K562 (cell line): ENCODE results near the gene MBOAT1.

Experiments
- ELF4 ChIP-seq: fragments of 450-650 bp; formaldehyde crosslinking; IDR thresholded peaks from 2 replicates; pipeline ENCODE4 v1.4.0; 2022; ENCODE audit warnings: missing genetic modification characterization
- EP300 ChIP-seq: IDR thresholded peaks from 2 replicates; pipeline ENCODE4 v1.6.1; 2012; ENCODE audit warnings: low read length, improper control_type of control experiment
- KDM1A ChIP-seq, 2 experiments: fragments of 450-650 bp; IDR thresholded peaks; 2 replicates each; pipeline ENCODE4 v1.6.1; 2016; ENCODE audit warnings: mild to moderate bottlenecking in 2 of 2
- POLR2A ChIP-seq: fragments of 450-650 bp; conservative IDR thresholded peaks from 2 replicates; pipeline ENCODE4 v1.6.1; 2016
- YBX1 ChIP-seq: fragments of 450-650 bp; IDR thresholded peaks from 2 replicates; pipeline ENCODE4 v1.7.1; 2016; ENCODE audit warnings: mild to moderate bottlenecking
- ZNF239 ChIP-seq: fragments of 250-450 bp; sonication (Bioruptor Pico); IDR thresholded peaks from 2 replicates; pipeline ENCODE4 v1.4.0; 2020; ENCODE audit warnings: mild to moderate bottlenecking
- TF ChIP-seq, protein P1 (sequence below), 2 experiments: fragments of 150-350 bp in 1 of 2; IDR thresholded peaks; 2 replicates each; pipeline ENCODE4 v1.6.1; 2012 to 2016; ENCODE audit warnings: low read depth in 2 of 2, low read length in 2 of 2, mild to moderate bottlenecking in 1 of 2, moderate library complexity in 1 of 2
- TF ChIP-seq, protein P2 (sequence below), 2 experiments: fragments of 450-650 bp; formaldehyde crosslinking in 1 of 2; IDR thresholded peaks; 2 replicates each; pipeline versions ENCODE4 v1.4.0 to v1.6.1; 2014 to 2020; ENCODE audit warnings: mild to moderate bottlenecking in 2 of 2, borderline replicate concordance in 1 of 2, low read depth in 1 of 2
- TF ChIP-seq, protein P3 (sequence below): sonication (generic); formaldehyde crosslinking; IDR thresholded peaks from 2 replicates; pipeline ENCODE4 v1.8.0; 2022; ENCODE audit warnings: mild to moderate bottlenecking, low read depth, missing genetic modification reagents
- TF ChIP-seq, protein P4 (sequence below): sonication (generic); formaldehyde crosslinking; IDR thresholded peaks from 2 replicates; pipeline ENCODE4 v1.8.1; 2023; ENCODE audit warnings: mild to moderate bottlenecking, missing genetic modification reagents

DNA sequence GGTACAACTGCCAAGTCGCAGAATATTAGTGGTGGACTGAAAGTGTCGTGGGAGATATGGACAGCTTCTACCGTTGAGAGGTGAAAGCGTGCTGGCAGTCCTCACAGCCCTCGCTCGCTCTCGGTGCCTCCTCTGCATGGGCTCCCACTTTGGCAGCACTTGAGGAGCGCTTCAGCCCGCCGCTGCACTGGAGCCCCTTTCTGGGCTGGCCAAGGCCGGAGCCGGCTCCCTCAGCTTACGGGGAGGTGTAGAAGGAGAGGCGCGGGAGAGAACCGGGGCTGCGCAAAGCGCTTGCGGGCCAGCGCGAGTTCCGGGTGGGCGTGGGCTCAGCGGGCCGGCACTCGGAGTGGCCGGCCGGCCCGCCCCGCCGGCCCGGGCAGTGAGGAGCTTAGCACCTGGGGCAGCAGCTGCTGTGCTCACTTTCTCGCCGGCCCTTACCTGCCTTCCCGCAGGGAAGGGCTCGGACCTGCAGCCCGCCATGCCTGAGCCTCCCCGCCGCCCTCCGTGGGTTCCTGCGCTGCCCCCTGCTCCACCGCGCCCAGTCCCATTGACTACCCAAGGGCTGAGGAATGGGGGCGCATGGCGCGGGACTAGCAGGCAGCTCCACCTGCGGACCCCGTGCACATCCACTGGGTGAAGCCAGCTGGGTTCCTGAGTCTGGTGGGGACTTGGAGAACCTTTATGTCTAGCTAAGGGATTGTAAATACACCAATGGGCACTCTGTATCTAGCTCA, 47.2 kb upstream of the MBOAT1 start:
- TF ChIP-seq ZNF239 (no peak), POLR2A (no peak), YBX1 (no peak), ELF4 (CRISPR knock-in tag) (no peak), EP300 (no peak), KDM1A (IDR thresholded peaks at IDR 0.05) (no peak)
- TF ChIP-seq, protein P1, sequence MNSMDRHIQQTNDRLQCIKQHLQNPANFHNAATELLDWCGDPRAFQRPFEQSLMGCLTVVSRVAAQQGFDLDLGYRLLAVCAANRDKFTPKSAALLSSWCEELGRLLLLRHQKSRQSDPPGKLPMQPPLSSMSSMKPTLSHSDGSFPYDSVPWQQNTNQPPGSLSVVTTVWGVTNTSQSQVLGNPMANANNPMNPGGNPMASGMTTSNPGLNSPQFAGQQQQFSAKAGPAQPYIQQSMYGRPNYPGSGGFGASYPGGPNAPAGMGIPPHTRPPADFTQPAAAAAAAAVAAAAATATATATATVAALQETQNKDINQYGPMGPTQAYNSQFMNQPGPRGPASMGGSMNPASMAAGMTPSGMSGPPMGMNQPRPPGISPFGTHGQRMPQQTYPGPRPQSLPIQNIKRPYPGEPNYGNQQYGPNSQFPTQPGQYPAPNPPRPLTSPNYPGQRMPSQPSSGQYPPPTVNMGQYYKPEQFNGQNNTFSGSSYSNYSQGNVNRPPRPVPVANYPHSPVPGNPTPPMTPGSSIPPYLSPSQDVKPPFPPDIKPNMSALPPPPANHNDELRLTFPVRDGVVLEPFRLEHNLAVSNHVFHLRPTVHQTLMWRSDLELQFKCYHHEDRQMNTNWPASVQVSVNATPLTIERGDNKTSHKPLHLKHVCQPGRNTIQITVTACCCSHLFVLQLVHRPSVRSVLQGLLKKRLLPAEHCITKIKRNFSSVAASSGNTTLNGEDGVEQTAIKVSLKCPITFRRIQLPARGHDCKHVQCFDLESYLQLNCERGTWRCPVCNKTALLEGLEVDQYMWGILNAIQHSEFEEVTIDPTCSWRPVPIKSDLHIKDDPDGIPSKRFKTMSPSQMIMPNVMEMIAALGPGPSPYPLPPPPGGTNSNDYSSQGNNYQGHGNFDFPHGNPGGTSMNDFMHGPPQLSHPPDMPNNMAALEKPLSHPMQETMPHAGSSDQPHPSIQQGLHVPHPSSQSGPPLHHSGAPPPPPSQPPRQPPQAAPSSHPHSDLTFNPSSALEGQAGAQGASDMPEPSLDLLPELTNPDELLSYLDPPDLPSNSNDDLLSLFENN (IDR thresholded peaks at IDR 0.05; ENCODE audit: low read depth in 2 of 2, low read length in 2 of 2): no peak
- TF ChIP-seq, protein P2, sequence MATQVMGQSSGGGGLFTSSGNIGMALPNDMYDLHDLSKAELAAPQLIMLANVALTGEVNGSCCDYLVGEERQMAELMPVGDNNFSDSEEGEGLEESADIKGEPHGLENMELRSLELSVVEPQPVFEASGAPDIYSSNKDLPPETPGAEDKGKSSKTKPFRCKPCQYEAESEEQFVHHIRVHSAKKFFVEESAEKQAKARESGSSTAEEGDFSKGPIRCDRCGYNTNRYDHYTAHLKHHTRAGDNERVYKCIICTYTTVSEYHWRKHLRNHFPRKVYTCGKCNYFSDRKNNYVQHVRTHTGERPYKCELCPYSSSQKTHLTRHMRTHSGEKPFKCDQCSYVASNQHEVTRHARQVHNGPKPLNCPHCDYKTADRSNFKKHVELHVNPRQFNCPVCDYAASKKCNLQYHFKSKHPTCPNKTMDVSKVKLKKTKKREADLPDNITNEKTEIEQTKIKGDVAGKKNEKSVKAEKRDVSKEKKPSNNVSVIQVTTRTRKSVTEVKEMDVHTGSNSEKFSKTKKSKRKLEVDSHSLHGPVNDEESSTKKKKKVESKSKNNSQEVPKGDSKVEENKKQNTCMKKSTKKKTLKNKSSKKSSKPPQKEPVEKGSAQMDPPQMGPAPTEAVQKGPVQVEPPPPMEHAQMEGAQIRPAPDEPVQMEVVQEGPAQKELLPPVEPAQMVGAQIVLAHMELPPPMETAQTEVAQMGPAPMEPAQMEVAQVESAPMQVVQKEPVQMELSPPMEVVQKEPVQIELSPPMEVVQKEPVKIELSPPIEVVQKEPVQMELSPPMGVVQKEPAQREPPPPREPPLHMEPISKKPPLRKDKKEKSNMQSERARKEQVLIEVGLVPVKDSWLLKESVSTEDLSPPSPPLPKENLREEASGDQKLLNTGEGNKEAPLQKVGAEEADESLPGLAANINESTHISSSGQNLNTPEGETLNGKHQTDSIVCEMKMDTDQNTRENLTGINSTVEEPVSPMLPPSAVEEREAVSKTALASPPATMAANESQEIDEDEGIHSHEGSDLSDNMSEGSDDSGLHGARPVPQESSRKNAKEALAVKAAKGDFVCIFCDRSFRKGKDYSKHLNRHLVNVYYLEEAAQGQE (IDR thresholded peaks at IDR 0.05; ENCODE audit: borderline replicate concordance): no peak
- TF ChIP-seq, protein P2 (CRISPR knock-in tag; IDR thresholded peaks at IDR 0.05; ENCODE audit: low read depth): no peak
- TF ChIP-seq, protein P3, sequence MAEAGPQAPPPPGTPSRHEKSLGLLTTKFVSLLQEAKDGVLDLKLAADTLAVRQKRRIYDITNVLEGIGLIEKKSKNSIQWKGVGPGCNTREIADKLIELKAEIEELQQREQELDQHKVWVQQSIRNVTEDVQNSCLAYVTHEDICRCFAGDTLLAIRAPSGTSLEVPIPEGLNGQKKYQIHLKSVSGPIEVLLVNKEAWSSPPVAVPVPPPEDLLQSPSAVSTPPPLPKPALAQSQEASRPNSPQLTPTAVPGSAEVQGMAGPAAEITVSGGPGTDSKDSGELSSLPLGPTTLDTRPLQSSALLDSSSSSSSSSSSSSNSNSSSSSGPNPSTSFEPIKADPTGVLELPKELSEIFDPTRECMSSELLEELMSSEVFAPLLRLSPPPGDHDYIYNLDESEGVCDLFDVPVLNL (CRISPR knock-in tag): no peak
- TF ChIP-seq, protein P4, sequence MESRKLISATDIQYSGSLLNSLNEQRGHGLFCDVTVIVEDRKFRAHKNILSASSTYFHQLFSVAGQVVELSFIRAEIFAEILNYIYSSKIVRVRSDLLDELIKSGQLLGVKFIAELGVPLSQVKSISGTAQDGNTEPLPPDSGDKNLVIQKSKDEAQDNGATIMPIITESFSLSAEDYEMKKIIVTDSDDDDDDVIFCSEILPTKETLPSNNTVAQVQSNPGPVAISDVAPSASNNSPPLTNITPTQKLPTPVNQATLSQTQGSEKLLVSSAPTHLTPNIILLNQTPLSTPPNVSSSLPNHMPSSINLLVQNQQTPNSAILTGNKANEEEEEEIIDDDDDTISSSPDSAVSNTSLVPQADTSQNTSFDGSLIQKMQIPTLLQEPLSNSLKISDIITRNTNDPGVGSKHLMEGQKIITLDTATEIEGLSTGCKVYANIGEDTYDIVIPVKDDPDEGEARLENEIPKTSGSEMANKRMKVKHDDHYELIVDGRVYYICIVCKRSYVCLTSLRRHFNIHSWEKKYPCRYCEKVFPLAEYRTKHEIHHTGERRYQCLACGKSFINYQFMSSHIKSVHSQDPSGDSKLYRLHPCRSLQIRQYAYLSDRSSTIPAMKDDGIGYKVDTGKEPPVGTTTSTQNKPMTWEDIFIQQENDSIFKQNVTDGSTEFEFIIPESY (CRISPR knock-in tag): no peak
